H9 (cell line): ENCODE measurements around the gene SF1. TPM values are rescaled to one million over a fixed set of nuclear protein-coding genes. Genes with fewer than 3 reads are reported as not detected.

Experiments used
- DNase-seq: peaks from one replicate; pipeline ENCODE4 v3.0.0-alpha.2; 2017
- H2AFZ ChIP-seq: one replicate; pipeline ENCODE4 v1.6.1; 2013; ENCODE audit warnings: mild to moderate bottlenecking, low read length, control low read depth, moderate library complexity
- H2AK5ac ChIP-seq: 2 replicates; pipeline ENCODE4 v1.6.1; 2013; ENCODE audit warnings: low read length, control low read depth, mixed read lengths; ENCODE audit not compliant: insufficient read length
- H2BK120ac ChIP-seq: one replicate; pipeline ENCODE4 v1.6.1; 2013; ENCODE audit warnings: low read depth, mild to moderate bottlenecking, low read length, control low read depth, inconsistent platforms; ENCODE audit not compliant: poor library complexity, severe bottlenecking
- H2BK12ac ChIP-seq: 2 replicates; pipeline ENCODE4 v1.6.1; 2013; ENCODE audit warnings: low read length, control low read depth, mixed read lengths, low read depth; ENCODE audit not compliant: insufficient read length
- H2BK15ac ChIP-seq: 2 replicates; pipeline ENCODE4 v1.6.1; 2013; ENCODE audit warnings: low read depth, low read length, control low read depth
- H2BK20ac ChIP-seq: one replicate; pipeline ENCODE4 v1.6.1; 2013; ENCODE audit warnings: low read depth, mild to moderate bottlenecking, low read length, control low read depth, inconsistent platforms; ENCODE audit not compliant: poor library complexity, severe bottlenecking
- H2BK5ac ChIP-seq: 2 replicates; pipeline ENCODE4 v1.6.1; 2013; ENCODE audit warnings: low read length, control low read depth, mixed read lengths; ENCODE audit not compliant: insufficient read length
- H3K14ac ChIP-seq: 2 replicates; pipeline ENCODE4 v1.6.1; 2013; ENCODE audit warnings: low read length, control low read depth; ENCODE audit not compliant: insufficient read depth
- H3K18ac ChIP-seq: 2 replicates; pipeline ENCODE4 v1.6.1; 2013; ENCODE audit warnings: low read depth, mild to moderate bottlenecking, mixed read lengths, low read length, control low read depth; ENCODE audit not compliant: insufficient read length
- H3K23ac ChIP-seq: 2 replicates; pipeline ENCODE4 v1.6.1; 2013; ENCODE audit warnings: low read length, control low read depth, mixed read lengths, low read depth; ENCODE audit not compliant: insufficient read length
- H3K23me2 ChIP-seq: 2 replicates; pipeline ENCODE4 v1.6.1; 2013; ENCODE audit warnings: low read depth, mild to moderate bottlenecking, mixed read lengths, low read length, control low read depth; ENCODE audit not compliant: insufficient read length, poor library complexity, severe bottlenecking
- H3K27ac ChIP-seq: 2 replicates; pipeline ENCODE4 v1.5.1; 2013; ENCODE audit warnings: low read length, control low read depth, mixed read lengths, low read depth; ENCODE audit not compliant: insufficient read length
- H3K27me3 ChIP-seq: 2 replicates; pipeline ENCODE4 v1.6.1; 2013; ENCODE audit warnings: low read length, control low read depth, inconsistent platforms; ENCODE audit not compliant: insufficient read depth
- H3K4ac ChIP-seq: 2 replicates; pipeline ENCODE4 v1.6.1; 2013; ENCODE audit warnings: low read depth, mild to moderate bottlenecking, control low read depth, inconsistent platforms, low read length, moderate library complexity
- H3K4me1 ChIP-seq: 2 replicates; pipeline ENCODE4 v1.6.1; 2013; ENCODE audit warnings: low read length, control low read depth, inconsistent platforms; ENCODE audit not compliant: insufficient read depth
- H3K4me2 ChIP-seq: 2 replicates; pipeline ENCODE4 v1.6.1; 2013; ENCODE audit warnings: low read length, control low read depth, mixed read lengths; ENCODE audit not compliant: insufficient read length, insufficient read depth
- H3K56ac ChIP-seq: 2 replicates; pipeline ENCODE4 v1.6.1; 2013; ENCODE audit warnings: low read depth, mild to moderate bottlenecking, mixed read lengths, low read length, control low read depth; ENCODE audit not compliant: insufficient read length
- H3K79me1 ChIP-seq: 2 replicates; pipeline ENCODE4 v1.6.1; 2013; ENCODE audit warnings: low read depth, mild to moderate bottlenecking, moderate library complexity, low read length, control low read depth, inconsistent platforms; ENCODE audit not compliant: insufficient read depth, poor library complexity, severe bottlenecking
- H3K79me2 ChIP-seq: 2 replicates; pipeline ENCODE4 v1.6.1; 2013; ENCODE audit warnings: low read length, control low read depth, inconsistent platforms; ENCODE audit not compliant: insufficient read depth
- H3K9ac ChIP-seq: 2 replicates; pipeline ENCODE4 v1.6.1; 2013; ENCODE audit warnings: low read length, control low read depth, mixed read lengths; ENCODE audit not compliant: insufficient read length; ENCODE audit errors: extremely low read depth
- H3K9me3 ChIP-seq: one replicate; pipeline ENCODE4 v1.6.1; 2013; ENCODE audit warnings: low read depth, low read length, inconsistent platforms; ENCODE audit not compliant: control insufficient read depth
- H3T11ph ChIP-seq: one replicate; pipeline ENCODE4 v1.6.1; 2013; ENCODE audit warnings: mild to moderate bottlenecking, low read length, control low read depth, inconsistent platforms
- H4K20me1 ChIP-seq: one replicate; pipeline ENCODE4 v1.6.1; 2013; ENCODE audit not compliant: control insufficient read depth, insufficient read length, insufficient read depth
- H4K5ac ChIP-seq: 2 replicates; pipeline ENCODE4 v1.6.1; 2013; ENCODE audit warnings: low read depth, mild to moderate bottlenecking, mixed read lengths, low read length, control low read depth; ENCODE audit not compliant: insufficient read length
- H4K8ac ChIP-seq: replicated peaks from 2 replicates; pipeline ENCODE4 v1.6.1; 2013; ENCODE audit warnings: low read length, control low read depth, mixed read lengths, low read depth; ENCODE audit not compliant: insufficient read length
- H4K91ac ChIP-seq: 2 replicates; pipeline ENCODE4 v1.6.1; 2013; ENCODE audit warnings: low read depth, mild to moderate bottlenecking, moderate library complexity, mixed read lengths, low read length, control low read depth; ENCODE audit not compliant: insufficient read length
- H3K27ac Mint-ChIP-seq, 3 experiments: 2 replicates in 2 of 3; 3 replicates in 1 of 3; pipeline ENCODE4 v1.8.0; 2020 to 2021; ENCODE audit warnings: mixed read lengths in 3 of 3, mild to moderate bottlenecking in 1 of 3, moderate library complexity in 1 of 3
- H3K27me3 Mint-ChIP-seq: 2 replicates; pipeline ENCODE4 v1.8.0; 2021; ENCODE audit warnings: low read depth, mild to moderate bottlenecking, moderate library complexity, mixed read lengths
- H3K36me3 Mint-ChIP-seq, 3 experiments: 2 replicates in 2 of 3; 3 replicates in 1 of 3; pipeline ENCODE4 v1.8.0; 2020 to 2021; ENCODE audit warnings: low read depth in 3 of 3, mixed read lengths in 3 of 3; ENCODE audit not compliant: insufficient read depth in 1 of 3
- H3K4me1 Mint-ChIP-seq, 2 experiments: 2 replicates each; pipeline ENCODE4 v1.8.0; 2020; ENCODE audit warnings: mixed read lengths in 2 of 2
- H3K4me3 Mint-ChIP-seq, 2 experiments: 2 replicates in 1 of 2; 3 replicates in 1 of 2; pipeline ENCODE4 v1.8.0; 2020 to 2021; ENCODE audit warnings: mild to moderate bottlenecking in 2 of 2, mixed read lengths in 2 of 2, moderate library complexity in 1 of 2
- H3K9me3 Mint-ChIP-seq, 2 experiments: 2 replicates in 1 of 2; 3 replicates in 1 of 2; pipeline ENCODE4 v1.8.0; 2020; ENCODE audit warnings: mild to moderate bottlenecking in 2 of 2, mixed read lengths in 2 of 2, moderate library complexity in 1 of 2
- WGBS: extraction: QIAGEN DNeasy Blood & Tissue Kit; methylation state at CpG from one replicate; pipeline ENCODE4 v1.1.7; 2013; ENCODE audit warnings: missing lambda C conversion rate, low lambda C conversion rate, mixed read lengths; ENCODE audit not compliant: insufficient read length; ENCODE audit errors: extremely low coverage; 5-methylcytosine and 5-hydroxymethylcytosine counted together
- total RNA-seq: library from RNA; stranded (reverse); gene quantifications from 2 replicates; pipeline ENCODE4 v1.2.1, GENCODE V29; 2021
- TF ChIP-seq, protein P1 (sequence below): fragments of 200-600 bp; sonication (generic); conservative IDR thresholded peaks from 3 replicates; pipeline ENCODE4 v1.8.0; 2021; ENCODE audit warnings: antibody characterized with exemption, mild to moderate bottlenecking

Gene SF1
- total RNA-seq, 1 experiment from 2014 or later: 528 TPM

GRCh38 chr11:64823568-64824119 is 45.3 kb upstream of the SF1 start:
- H3K27me3 ChIP-seq: no peaks in the 10 kb centered on the region
- H2AK5ac ChIP-seq: no peak overlapping the region
- 100% methylated on average over 4 of the region's 11 CpGs for WGBS
- no peak overlapping the region for H2BK20ac ChIP-seq
- no peaks in the 10 kb centered on the region for H3K9me3 Mint-ChIP-seq
- H3T11ph ChIP-seq: no peak overlapping the region
- H3K36me3 Mint-ChIP-seq: peaks cover 0 to 43% (median 13%) of the 10 kb centered on the region in 3 experiments; a peak in 5 of 7 replicates
- no peak overlapping the region for H3K4ac ChIP-seq
- H3K27ac ChIP-seq: no peak overlapping the region
- no peak overlapping the region for H3K4me3 Mint-ChIP-seq
- H3K27me3 Mint-ChIP-seq: no peaks in the 10 kb centered on the region; the same call in 1 of the 2 replicates
- no peak overlapping the region for H2BK12ac ChIP-seq
- H3K27ac Mint-ChIP-seq: no peak overlapping the region
- no peak overlapping the region for H3K18ac ChIP-seq
- no peaks in the 10 kb centered on the region for H3K79me2 ChIP-seq
- no peak overlapping the region for H2BK15ac ChIP-seq
- no peak overlapping the region for H4K5ac ChIP-seq
- no peak overlapping the region for H3K4me2 ChIP-seq
- DNase-seq: no peak
- peaks cover 0 to 2% of the 10 kb centered on the region in 2 experiments; a peak in 2 of 4 replicates for H3K4me1 Mint-ChIP-seq
- H2BK120ac ChIP-seq: no peak overlapping the region
- TF ChIP-seq, protein P1, sequence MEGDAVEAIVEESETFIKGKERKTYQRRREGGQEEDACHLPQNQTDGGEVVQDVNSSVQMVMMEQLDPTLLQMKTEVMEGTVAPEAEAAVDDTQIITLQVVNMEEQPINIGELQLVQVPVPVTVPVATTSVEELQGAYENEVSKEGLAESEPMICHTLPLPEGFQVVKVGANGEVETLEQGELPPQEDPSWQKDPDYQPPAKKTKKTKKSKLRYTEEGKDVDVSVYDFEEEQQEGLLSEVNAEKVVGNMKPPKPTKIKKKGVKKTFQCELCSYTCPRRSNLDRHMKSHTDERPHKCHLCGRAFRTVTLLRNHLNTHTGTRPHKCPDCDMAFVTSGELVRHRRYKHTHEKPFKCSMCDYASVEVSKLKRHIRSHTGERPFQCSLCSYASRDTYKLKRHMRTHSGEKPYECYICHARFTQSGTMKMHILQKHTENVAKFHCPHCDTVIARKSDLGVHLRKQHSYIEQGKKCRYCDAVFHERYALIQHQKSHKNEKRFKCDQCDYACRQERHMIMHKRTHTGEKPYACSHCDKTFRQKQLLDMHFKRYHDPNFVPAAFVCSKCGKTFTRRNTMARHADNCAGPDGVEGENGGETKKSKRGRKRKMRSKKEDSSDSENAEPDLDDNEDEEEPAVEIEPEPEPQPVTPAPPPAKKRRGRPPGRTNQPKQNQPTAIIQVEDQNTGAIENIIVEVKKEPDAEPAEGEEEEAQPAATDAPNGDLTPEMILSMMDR: no peak
- H2BK5ac ChIP-seq: no peak overlapping the region
- H3K9ac ChIP-seq: no peak overlapping the region
- H3K23ac ChIP-seq: no peak overlapping the region
- no peaks in the 10 kb centered on the region for H4K20me1 ChIP-seq
- no peak overlapping the region for H4K8ac ChIP-seq
- no peaks in the 10 kb centered on the region for H3K23me2 ChIP-seq
- no peaks in the 10 kb centered on the region for H3K4me1 ChIP-seq
- no peak overlapping the region for H2AFZ ChIP-seq
- H3K14ac ChIP-seq: no peak overlapping the region
- H3K79me1 ChIP-seq: no peaks in the 10 kb centered on the region
- no peak overlapping the region for H3K56ac ChIP-seq
- no peak overlapping the region for H4K91ac ChIP-seq
- H3K9me3 ChIP-seq: no peaks in the 10 kb centered on the region
